ENCODE data around the gene KNSTRN.

Gene KNSTRN

GRCh38 chr15:40345867-40346578, 36.5 kb upstream of the KNSTRN start:
- DNase-seq, result no peak

- no peak for DNase-seq
Measured at GRCh38 chr15:40346579-40347558, 35.7 kb upstream of the KNSTRN start.

GRCh38 chr15:40347559-40348473, 34.7 kb upstream of the KNSTRN start:
- no peak for DNase-seq

- DNase-seq, result no peak
Measured at GRCh38 chr15:40348474-40348870, 34.0 kb upstream of the KNSTRN start.

DNA sequence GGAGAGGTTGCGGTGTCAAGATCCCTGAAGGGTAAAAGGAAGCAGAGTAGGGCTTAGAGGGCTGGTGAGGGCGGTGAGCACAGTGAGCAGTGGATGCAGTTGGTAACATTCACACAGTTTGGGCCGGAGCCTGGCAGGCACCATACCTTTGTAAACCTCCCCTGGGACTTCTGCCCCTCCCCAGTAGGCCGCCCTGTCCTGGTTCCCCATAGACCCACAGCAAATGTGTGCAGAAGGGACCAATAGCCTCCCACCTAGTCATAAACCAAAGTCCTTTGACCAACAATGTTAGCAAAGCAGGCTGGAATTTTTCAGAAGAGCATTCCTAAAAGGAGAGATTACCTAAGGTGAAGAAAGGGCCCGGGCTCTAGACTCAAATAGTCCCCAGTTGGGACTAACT, 33.4 kb upstream of the KNSTRN start:
- DNase-seq, result no peak

DNA sequence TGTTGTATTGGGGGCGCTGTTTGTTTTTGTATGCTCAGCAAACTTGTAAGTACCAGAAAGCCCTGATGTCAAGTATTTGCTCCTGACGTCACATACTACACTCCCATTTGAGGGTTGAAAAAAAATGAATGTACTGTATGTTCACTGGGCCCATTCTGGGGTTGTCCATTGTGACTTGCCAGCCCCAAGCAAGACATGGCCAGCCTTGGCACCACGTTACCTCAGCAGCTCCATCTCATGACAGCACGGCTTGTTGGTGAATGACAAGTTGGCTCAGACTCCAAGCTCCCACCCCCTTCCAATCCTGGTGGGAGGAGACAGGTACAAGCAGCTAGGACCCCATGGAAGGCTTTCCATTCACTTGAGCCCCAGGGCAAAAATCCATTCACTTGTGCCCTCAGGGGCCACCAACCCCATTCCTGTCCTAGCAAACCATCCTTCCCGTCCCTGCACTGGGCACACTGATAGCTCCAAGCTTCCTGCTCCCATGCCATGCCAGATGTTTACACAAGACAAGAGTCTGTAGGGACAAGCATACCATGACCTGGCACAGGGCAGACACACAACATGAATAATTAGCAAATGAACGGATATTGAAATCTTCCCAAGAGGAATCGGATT, 30.1 kb upstream of the KNSTRN start:
- no peak for DNase-seq

GRCh38 chr15:40353697-40354096, 28.8 kb upstream of the KNSTRN start:
- DNase-seq, result no peak

- no peak for DNase-seq
Measured at GRCh38 chr15:40354408-40355171, 27.9 kb upstream of the KNSTRN start.

GRCh38 chr15:40355976-40356585, 26.4 kb upstream of the KNSTRN start:
- DNase-seq, result no peak

DNA sequence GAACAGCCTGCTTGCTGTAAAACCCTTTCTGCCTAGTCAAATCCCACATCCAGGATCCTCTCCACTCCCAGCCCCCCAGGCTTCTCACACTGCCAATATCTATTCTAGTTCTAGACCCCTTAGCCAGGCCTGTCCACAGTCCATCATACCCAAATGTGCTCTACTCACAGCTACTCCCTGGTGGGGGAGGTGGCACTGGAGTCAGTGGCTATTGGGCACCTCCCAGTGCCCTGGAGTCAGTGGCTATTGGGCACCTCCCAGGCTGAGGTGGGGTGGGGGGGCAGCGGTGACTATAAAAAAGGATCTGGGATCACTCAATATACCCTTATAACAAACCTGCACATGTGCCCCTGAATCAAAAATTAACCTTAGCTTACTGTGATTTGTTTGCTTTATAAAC, 25.3 kb upstream of the KNSTRN start:
- no peak for DNase-seq

DNA sequence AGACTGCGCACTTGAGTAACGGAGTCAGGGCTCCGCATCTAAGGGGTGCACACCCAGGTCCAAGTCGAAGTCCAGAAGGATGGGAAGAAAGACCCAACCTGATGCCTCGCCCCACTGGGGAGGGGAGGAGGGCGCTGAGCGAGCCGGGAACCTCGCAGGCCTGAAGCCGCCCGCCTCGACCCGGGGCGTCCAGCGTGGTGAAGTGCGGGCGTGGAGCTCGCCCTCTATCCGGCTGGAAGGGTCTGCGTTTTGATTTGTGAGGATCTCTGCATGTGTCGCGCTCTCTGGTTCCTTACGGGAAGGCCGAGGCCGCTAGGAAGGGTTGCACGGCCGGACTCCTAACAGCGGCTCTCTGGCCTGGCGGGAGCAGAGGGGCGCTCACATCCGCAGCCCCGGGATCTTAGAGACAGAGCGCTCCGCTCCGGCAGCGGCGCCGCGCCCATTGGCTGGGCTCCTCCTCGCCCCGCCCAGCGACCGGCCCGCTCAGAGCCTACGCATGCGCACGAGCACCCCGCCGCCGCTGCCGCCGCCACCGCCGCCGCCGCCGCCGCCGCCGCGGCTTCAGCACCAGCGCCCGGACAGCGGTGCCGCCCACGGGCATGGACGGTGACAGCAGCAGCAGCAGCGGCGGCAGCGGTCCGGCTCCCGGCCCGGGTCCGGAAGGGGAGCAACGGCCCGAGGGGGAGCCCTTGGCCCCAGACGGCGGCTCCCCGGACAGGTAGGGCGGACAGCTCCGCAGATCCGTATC, 24.6 kb upstream of the KNSTRN start, which contains the start of gene DISP2:
DISP2 (plus strand) TSS at position 497 of the 748 bp plus-strand sequence; CDS start at position 600, 103 bp downstream.
- no peak for DNase-seq

- no peak for DNase-seq
Measured at GRCh38 chr15:40358471-40359353, 23.8 kb upstream of the KNSTRN start.

DNA sequence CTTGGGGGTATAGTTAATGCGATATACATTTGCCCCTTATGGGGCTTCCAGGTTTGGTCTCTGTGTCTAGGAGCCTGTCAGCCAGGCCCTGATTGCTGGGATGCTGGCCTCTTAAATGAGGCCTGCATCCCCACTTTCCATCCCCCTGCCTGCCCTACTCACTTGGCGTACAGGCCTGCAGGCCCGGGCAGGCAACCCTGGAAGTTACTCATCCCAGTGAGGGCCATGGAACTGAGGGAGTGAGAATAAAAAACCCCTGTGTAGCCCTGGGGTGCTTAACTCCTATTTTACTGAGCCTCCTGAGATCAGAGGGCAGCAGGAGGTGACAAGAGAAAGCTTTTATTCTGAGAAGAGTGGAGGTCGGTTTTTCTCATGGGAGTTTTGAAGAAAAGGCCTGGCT, 22.5 kb upstream of the KNSTRN start:
- DNase-seq, result no peak

DNA sequence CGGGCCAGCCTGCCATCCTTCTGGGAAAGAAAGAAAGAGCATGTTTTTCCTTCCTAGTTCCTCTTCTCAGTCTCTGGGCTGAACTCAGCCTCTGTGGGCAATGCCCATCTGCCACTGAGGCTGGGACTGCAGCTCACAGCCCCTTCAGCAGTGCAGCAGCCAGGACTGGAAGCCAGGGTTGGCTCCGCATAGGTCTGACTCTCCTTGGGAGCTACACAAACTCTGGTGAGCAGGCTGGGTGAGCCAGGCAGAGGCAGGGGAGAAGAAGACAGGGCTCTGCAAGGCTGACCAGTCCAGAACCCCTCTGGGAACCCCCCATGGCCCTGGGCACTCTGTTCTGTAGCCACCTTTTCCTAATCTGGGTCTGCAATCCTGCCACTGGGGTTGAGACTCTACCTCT, 20.9 kb upstream of the KNSTRN start:
- DNase-seq, result no peak

- no peak for DNase-seq
Measured at GRCh38 chr15:40363611-40364010, 18.9 kb upstream of the KNSTRN start.

DNA sequence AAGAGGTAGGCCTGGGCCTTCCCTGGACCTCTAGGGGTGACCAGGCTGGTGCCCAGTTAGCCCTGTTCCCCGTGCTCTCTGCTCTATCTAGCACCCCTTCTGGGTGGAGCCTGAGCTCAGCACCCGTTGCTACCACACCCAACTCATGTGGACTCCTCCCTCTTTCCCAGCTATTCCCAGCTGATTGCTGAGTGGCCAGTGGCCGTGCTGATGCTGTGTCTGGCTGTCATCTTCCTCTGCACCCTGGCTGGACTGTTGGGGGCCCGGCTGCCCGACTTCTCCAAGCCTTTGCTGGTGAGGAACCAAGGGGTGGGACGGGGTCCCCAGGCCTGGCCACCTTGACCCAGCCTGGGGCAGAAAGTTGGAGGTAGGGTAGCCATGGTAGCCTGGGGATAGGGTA, 18.3 kb upstream of the KNSTRN start:
- DNase-seq, result no peak

- DNase-seq, result no peak
Measured at GRCh38 chr15:40365016-40365415, 17.5 kb upstream of the KNSTRN start.

GRCh38 chr15:40365624-40366456, 16.7 kb upstream of the KNSTRN start:
- no peak for DNase-seq

Measured in NCI-H1436 treated with DMSO at 0.1 percent for 48 hours (cell line).